KBM-7 (cell line): ENCODE data around the gene TMUB1.

Experiments
- DNase-seq: peaks from one replicate; pipeline ENCODE4 v3.0.0-alpha.2; 2015
- in situ Hi-C: fragments of 300-500 bp; cut with MboI; formaldehyde crosslinking; loops from 2 replicates; pipeline ENCODE4 v1.14.3; 2020; ENCODE audit warnings: low sequenced_read_pairs, low pct_unique_long_range_greater_than_20kb, mixed read lengths

Gene TMUB1

DNA sequence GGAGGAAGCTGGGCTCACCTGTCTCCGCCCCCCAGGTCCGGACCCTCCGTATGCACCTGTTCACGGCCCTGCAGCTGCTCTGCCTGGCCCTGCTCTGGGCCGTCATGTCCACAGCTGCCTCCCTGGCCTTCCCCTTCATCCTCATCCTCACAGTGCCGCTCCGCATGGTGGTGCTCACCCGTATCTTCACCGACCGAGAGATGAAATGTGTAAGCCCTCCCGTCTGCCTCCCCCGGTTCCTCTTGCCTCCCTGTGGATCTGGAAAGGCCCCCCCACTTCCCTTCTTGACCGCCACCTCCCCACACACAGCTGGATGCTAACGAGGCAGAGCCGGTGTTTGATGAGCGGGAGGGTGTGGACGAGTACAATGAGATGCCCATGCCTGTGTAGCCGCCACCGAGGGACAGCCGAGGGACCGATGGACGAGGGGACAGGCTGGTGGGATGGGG, 7.3 kb downstream of the TMUB1 start:
- in situ Hi-C loops, result no loop called here

DNA sequence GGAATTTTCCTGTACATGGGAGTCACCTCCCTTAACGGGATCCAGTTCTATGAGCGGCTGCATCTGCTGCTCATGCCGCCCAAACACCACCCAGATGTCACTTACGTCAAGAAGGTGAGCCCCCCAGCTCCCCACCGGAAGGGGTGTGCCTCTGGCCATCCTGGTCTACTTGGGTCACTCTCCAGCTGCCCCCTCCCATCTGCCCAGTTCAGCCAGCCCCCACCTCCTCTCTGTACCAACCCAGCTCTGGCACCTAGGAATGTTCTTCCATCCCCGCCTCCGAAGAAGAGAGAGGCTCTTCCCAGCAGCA, 7.7 kb downstream of the TMUB1 start:
- in situ Hi-C loops, result no loop called here
- no peak for DNase-seq

More for the DNA sequence above, 7.3 kb downstream of the TMUB1 start:
- DNase-seq, result no peak

- DNase-seq, result no peak
- in situ Hi-C loops, result no loop called here
Measured at GRCh38 chr7:151074817-151075661, 8.3 kb downstream of the TMUB1 start.

DNA sequence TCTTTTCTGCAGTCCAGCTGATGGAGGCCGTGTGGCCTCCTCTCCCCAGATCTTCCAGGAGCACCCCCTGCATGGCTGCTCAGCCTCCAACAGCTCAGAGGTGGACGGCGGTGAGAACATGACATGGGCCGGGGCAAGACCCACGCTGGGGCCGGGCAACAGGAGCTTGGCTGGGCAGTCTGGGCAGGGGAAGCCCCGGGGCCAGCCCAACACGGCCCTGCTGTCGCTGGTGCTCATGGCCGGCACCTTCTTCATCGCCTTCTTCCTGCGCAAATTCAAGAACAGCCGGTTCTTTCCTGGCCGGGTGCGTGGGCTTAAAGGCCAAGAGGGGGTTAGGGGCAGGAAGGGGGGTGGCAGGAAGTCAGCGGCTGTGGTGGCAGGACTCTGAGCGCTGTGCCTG, 9.3 kb downstream of the TMUB1 start:
- in situ Hi-C loops, result no loop called here
- DNase-seq, result no peak

DNA sequence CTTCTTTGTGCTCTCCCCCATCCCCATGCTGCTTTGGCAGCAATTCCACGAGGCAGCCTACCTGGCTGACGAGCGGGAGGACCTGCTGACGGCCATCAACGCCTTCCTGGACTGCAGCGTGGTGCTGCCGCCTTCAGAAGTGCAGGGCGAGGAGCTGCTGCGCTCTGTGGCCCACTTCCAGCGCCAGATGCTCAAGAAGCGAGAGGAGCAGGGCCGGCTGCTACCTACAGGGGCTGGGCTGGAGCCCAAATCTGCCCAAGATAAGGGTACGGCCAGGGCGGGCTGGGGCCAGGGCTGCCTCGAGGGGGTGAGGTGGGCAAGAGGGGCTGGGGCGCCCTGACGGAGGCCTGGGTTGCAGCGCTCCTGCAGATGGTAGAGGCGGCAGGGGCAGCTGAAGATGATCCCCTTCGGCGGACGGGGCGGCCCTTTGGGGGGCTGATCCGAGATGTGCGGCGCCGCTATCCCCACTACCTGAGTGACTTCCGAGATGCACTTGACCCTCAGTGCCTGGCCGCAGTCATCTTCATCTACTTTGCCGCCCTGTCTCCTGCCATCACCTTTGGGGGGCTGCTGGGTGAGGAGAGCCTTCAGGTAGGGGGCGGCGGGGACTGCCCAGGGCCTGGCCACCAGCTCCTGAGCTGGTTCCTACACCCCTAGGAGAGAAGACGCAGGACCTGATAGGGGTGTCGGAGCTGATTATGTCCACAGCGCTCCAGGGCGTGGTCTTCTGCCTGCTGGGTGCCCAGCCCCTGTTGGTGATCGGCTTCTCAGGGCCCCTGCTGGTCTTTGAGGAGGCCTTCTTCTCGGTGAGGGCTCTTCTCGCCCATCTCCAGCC, 12.0 kb downstream of the TMUB1 start:
- DNase-seq, result no peak
- in situ Hi-C loops, result no loop called here

- in situ Hi-C loops, result no loop called here
- no peak for DNase-seq
Measured at GRCh38 chr7:151070574-151070960, 12.7 kb downstream of the TMUB1 start.

DNA sequence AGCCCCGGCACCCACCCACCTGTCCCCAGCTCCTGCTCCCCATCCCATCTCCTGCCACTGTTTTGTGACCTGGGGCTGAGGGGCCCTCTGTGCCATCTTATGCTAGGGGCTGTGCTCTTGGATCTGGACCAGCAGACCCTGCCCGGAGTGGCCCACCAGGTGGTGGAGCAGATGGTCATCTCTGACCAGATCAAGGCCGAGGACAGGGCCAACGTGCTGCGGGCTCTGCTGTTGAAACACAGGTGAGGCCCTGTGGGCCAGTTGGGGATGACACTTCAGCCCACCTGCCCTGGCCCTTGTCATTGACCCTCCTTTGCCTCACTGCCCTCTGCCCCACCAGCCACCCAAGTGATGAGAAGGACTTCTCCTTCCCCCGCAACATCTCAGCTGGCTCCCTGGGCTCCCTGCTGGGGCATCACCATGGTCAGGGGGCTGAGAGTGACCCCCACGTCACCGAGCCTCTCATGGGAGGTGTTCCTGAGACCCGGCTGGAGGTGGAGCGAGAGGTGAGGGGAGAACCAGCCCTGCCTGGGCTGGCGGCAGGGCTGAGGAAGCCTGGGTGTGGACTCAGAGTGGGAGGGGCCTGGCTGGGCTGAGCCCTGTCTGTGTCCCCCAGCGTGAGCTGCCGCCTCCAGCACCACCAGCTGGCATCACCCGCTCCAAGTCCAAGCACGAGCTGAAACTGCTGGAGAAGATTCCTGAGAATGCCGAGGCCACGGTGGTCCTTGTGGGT, 13.3 kb downstream of the TMUB1 start:
- in situ Hi-C loops, result no loop called here
- DNase-seq, result no peak

DNA sequence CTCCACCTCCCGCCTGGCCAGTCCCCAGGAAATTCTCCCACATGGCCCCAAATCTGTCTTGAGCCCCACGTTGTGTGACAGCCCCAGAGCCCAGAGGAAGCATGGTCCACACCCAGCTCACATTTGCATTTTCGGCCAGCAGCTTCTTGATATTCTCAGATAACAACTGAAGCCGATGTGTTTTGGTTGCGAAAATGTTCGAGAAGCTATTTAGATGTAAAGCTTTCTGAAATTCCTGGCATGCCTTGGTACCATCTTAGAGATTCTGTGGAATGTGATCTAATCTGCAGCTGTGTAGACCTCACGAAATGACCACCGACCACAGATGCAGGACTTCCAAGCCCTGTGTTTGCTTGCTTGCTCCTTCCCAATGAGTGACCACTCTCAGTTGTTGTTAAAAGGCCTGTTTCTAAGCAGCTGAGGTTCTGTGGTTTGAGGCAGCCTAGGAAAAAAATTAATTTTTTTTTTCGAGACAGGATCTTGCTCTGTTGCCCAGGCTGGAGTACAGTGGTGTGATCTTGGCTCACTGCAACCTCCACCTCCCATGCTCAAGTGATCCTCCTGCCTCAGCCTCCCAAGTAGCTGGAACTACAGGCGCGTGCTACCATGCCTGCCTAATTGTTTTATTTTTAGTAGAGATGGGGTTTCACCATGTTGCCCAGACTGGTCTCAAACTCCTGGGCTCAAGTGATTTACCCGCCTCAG, 15.1 kb downstream of the TMUB1 start:
- in situ Hi-C loops, result no loop called here
- no peak for DNase-seq

DNA sequence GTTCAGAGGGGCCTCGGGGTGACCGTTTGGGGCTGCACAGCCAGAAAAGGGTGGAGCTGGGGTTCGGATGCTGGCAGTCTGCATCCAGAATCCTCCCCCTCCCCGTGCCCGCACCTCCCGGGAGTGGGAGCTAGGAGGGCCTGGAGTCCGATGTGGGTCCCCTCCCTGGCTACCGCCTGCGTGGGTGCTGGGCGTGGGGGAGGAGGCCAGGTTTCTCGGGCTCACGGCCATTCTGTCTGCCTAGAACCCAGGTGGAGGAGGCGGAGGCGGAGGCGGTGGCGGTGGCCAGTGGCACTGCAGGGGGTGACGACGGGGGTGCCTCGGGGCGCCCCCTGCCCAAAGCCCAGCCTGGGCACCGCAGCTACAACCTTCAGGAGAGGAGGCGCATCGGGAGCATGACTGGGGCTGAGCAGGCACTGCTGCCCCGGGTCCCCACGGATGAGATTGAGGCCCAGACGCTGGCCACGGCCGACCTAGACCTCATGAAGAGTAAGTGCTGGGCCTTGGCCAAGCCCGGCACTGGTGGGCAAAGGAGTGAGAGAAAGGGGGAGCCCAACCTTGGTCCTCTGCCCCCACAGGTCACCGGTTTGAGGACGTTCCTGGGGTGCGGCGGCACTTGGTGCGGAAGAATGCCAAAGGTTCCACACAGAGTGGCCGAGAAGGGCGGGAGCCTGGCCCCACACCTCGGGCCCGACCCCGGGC, 16.9 kb downstream of the TMUB1 start:
- in situ Hi-C loops, result no loop called here
- no peak for DNase-seq

GRCh38 chr7:151065516-151065915, 17.8 kb downstream of the TMUB1 start:
- DNase-seq, result no peak
- in situ Hi-C loops, result no loop called here

DNA sequence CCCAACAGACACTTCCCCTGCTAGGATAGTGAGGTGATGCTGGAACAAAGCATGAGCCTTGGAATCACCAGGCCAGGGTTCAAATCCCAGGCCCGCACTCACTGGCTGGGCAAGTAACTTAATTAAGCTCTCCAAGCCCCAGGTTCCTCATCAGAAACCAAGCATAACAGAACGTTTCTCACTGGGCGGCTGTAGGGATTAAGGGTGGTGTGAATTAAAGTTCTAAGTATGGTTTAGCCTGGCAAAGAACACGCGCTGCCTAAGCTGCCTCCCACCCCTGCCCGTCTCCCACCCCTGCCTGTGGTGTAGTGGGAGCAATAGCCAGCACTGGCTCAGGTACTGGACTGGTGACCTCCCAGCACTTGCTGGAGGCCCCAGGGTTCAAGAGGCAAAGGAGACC, 18.3 kb downstream of the TMUB1 start:
- DNase-seq, result no peak
- in situ Hi-C loops, result no loop called here

GRCh38 chr7:151064454-151064853, 18.8 kb downstream of the TMUB1 start:
- no peak for DNase-seq
- in situ Hi-C loops, result no loop called here

- DNase-seq, result no peak
- in situ Hi-C loops, result no loop called here
Measured at GRCh38 chr7:151063212-151063561, 20.1 kb downstream of the TMUB1 start.

- in situ Hi-C loops, result no loop called here
- no peak for DNase-seq
Measured at GRCh38 chr7:151062399-151063211, 20.7 kb downstream of the TMUB1 start.

GRCh38 chr7:151062111-151062398, 21.2 kb downstream of the TMUB1 start:
- in situ Hi-C loops, result no loop called here
- no peak for DNase-seq

DNA sequence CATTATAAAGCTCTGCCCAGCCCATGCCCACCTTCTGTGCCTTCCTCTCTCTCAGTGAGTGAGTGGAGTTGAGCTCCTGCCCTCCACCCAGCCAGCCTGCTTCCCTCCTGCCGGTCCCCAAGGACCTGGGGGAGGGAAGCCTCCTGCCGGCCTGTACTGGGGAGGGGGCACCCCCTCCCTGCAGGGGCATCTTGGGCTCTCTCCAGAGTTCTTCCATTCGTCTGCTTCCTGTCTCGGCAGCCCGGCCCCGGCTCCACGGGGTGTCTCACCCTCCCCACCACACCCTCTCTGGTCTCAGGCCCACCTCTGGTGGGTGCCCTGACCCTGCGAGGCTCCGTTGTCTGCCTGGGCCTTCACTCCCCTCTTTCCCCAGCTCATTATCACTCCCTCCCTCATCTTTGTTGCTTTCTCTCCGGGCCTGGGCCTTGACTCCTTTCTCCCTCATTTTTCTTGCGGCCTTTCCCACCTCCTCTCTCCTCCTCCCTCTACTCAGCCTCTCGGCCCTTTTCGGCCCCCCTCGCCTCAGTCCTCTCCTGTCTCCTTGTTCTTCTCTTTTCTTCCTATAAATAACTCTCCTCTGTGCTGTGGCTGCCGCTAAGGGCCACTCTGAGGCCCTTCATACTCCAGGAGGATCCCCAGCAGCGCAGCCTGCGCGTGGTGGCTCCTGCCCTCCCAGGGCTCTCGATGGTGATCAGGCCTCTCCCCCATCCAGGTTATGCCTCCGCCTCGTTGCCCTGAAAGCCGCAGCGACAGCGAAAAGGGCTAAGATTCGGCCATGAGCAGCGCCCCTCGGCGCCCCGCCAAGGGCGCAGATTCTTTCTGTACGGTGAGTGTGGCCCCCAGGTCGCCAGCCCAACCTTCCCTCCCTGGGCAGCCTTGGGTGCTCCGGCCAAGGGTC, 21.8 kb downstream of the TMUB1 start:
- no peak for DNase-seq
- in situ Hi-C loops, result no loop called here

- peak; percentile 25 for DNase-seq
Measured at GRCh38 chr7:151060416-151061212, 22.7 kb downstream of the TMUB1 start.

More at GRCh38 chr7:151060416-151061212, 22.7 kb downstream of the TMUB1 start:
- in situ Hi-C loops, result no loop called here
